ENCODE data around the gene CHTOP.
"Not testable (repeated sequence)": the region's sequence is repeated elsewhere in the genome, so short reads cannot be mapped to it uniquely, and the experiment has no call there.

Gene CHTOP

DNA sequence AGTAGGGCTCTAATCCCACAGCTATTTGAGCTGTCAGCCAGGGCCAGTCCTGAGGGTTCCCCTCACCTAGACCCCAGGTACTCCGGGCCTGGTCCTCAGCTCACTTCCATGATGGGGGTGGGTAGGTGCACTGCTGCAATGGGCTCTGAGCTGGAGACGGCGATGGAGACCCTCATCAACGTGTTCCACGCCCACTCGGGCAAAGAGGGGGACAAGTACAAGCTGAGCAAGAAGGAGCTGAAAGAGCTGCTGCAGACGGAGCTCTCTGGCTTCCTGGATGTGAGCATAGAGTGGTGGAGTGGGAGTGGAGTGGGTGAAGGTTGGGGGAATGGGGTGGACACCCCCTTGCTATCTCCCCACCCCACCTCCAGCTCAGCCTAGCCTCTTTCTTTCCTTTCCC, 3.5 kb upstream of the CHTOP start:
- in situ Hi-C loops (cut with HindIII; ENCODE audit: low sequenced_read_pairs), result no loop called here

DNA sequence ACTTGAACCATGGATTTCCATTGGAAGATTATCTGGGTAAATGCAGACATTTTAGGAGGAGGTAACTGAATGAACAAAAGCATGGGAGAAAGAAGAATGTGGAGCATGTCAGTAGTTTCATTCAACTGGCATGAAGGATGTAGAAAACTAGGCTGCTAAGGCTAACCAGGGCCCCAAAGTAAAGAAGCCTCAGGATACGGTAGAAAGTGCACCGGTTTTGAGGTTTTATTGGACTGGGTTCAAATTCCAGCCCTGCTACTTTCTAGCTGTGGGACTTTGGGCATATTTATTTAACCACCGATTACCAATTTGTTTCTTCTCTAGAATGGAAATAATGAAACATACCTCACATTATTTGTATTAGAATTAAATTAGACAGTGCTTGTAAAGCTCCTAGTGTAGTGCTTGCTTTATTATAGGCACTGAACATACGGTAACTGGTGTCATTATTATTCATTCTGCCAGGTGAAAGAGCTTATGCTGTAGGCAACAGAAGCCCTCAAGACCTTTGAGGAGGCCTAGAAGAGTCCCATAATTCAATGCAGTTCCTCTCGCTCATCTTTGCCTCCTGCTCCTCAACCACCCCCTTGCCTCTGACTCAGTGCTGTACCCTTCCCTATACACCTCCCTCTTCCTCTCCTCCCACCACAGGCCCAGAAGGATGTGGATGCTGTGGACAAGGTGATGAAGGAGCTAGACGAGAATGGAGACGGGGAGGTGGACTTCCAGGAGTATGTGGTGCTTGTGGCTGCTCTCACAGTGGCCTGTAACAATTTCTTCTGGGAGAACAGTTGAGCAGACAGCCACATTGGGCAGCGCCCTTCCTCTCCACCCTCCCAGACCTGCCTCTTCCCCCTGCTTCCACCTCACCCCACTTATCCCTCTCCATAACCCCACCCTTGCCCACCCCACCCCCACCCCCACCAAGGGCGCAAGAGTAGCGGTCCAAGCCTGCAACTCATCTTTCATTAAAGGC, 2.5 kb upstream of the CHTOP start:
- in situ Hi-C loops (cut with HindIII; ENCODE audit: low sequenced_read_pairs), result no loop called here

DNA sequence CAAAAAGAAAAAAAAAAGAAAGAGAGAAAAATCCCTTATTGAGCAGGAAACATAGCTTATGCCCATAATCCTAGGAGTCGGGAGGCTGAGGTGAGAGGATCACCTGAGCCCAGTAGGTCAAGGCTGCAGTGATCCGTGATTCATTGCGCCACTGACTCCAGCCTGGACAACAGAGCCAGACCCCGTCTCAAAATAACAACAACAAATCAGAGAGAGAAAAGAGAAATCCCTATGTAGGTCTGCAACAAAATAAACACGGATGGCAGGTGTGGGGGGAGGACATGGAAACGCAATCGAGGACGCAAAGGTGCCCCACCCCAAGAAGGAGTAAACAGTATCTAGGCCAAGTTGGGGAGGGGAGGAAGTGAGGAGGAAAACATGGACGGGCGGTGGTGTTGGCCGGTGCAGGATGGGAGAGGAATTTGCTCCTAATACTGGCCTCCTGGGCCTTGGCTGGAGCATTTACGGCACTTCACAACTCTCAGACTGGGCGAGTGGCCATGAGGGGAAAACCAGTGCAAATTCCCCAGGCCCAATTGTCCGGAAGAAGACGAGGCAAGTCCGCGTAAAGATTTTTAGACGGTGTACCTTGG, 609 bp upstream of the CHTOP start:
- in situ Hi-C loops (cut with HindIII; ENCODE audit: low sequenced_read_pairs), result no loop called here

DNA sequence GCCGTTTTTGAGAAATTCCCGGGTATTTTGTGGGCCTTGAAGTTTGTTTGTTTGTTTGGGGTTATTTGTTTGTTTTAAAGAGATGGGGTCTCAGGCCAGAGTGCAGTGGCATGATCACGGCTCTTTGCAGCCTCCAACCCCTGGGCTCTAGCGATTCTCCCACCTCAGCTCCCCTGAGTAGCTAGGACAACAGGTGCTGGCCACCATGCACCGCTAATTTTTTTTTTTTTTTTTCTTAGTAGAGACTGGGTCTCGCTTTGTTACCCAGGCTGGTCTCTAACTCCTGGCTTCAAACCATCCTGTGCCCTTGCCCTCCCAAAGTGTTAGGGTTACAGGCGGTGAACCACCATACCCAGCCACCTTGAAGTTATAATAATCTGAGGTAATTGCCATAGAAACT, 2.0 kb downstream of the CHTOP start:
- in situ Hi-C loops (cut with HindIII; ENCODE audit: low sequenced_read_pairs), result no loop called here

DNA sequence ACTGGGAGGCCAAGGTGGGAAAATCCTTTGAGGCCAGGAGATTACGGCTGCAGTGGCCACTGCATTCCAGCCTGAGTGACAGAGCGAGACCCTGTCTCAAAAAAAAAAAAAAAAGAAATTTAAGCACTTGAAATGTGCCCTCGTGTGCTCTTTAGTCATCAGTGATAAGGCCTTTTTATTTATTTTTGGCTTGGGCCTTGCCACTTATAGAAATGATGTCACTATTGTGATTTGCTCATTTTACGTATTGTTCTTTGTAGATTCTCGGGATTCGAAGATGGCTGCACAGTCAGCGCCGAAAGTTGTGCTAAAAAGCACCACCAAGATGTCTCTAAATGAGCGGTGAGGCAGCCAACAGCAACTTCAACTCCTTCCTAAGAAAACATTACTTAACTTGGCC, 2.4 kb downstream of the CHTOP start:
- in situ Hi-C loops (cut with HindIII; ENCODE audit: low sequenced_read_pairs), result no loop called here

DNA sequence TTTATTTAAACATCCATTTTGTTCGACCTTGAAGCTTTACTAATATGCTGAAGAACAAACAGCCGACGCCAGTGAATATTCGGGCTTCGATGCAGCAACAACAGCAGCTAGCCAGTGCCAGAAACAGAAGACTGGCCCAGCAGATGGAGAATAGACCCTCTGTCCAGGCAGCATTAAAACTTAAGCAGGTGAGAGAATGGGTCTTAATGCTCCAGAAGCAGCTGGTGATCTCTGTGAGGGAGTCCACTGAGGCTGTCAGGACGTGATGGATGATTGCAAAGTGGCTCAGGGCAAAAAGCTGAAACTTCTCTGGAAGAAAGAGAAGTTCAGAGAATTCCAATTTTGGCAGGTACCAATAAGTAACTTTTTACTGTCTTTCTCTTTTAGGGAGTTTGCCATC, 4.4 kb downstream of the CHTOP start:
- in situ Hi-C loops (cut with HindIII; ENCODE audit: low sequenced_read_pairs), result no loop called here

DNA sequence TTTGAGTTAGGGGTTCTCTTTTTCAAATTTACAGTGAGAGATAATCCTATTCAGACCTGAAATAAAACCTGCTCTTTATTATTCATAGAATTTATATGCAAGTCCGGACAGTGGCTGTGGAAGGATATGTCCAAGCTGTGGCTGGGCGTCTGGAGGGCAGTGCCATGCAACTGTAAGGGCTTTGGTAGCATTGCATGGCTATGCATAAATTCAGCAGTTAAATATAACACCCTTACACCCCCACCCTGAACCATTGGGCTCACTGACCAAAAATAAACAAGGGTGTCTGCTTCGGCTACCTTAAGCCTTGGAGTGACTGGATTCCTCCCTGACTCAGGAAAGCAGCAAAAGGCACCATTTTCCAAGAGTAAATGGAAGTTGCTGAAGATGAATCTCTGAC, 5.4 kb downstream of the CHTOP start:
- in situ Hi-C loops (cut with HindIII; ENCODE audit: low sequenced_read_pairs), result no loop called here

DNA sequence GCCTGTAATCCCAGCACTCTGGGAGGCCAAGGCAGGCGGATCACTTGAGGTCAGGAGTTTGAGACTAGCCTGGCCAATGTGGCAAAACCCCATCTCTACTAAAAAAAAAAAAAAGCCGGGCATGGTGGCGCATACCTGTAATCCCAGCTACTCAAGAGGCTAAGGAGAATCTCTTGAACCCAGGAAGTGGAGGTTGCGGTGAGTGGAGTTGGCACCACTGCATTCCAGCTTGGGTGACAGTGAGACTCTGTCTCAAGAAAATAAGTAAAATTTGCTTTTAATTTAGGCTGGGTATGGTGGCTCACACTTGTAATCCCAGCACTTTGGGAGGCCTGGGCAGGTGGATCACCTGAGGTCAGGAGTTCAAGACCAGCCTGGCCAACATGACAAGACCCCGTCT, 6.3 kb downstream of the CHTOP start:
- in situ Hi-C loops (cut with HindIII; ENCODE audit: low sequenced_read_pairs), result not testable (repeated sequence)

DNA sequence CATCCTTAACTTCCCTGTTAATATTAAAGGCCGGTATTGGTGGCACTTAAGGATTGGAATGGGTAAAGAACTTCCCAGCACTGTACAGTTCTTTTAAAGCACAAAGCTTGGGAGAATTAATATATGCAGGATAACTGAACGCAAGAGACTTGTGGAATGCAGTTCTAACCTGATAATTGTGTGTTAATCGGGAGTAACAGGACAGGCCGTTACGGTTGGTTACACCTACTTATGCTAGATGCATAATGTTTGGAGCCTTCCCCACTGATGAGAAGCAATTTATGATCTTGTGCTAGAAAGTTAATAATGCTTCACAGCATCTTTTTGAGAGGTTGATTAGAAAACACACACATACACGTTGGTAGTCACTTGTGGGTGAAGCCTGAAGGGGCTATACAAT, 7.0 kb downstream of the CHTOP start:
- in situ Hi-C loops (cut with HindIII; ENCODE audit: low sequenced_read_pairs), result no loop called here

DNA sequence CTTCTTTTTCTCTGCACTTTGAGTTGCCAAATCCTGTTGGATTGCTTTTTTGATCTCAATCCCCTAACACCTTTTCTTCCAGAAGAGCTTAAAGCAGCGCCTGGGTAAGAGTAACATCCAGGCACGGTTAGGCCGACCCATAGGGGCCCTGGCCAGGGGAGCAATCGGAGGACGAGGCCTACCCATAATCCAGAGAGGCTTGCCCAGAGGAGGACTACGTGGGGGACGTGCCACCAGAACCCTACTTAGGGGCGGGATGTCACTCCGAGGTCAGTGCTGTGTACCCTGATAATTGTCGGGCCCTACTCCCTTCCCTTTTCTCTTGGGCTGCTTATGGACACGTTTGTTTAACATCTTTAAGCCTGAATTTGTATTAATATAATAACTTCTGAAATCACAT, 8.3 kb downstream of the CHTOP start:
- in situ Hi-C loops (cut with HindIII; ENCODE audit: low sequenced_read_pairs), result no loop called here

DNA sequence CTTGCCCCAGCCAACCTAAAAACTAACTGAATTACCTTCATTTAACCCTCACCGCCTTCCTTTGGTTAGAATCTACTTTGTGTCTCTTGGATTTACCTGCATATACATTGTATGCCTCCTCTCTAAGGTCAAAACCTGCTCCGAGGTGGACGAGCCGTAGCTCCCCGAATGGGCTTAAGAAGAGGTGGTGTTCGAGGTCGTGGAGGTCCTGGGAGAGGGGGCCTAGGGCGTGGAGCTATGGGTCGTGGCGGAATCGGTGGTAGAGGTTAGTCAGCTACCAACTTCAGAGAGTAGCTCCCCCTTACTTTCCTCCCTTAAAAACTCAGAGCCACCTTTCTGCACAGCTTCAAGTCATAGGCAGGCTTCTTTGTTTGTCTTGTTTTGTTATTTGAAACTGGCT, 9.2 kb downstream of the CHTOP start:
- in situ Hi-C loops (cut with HindIII; ENCODE audit: low sequenced_read_pairs), result no loop called here

DNA sequence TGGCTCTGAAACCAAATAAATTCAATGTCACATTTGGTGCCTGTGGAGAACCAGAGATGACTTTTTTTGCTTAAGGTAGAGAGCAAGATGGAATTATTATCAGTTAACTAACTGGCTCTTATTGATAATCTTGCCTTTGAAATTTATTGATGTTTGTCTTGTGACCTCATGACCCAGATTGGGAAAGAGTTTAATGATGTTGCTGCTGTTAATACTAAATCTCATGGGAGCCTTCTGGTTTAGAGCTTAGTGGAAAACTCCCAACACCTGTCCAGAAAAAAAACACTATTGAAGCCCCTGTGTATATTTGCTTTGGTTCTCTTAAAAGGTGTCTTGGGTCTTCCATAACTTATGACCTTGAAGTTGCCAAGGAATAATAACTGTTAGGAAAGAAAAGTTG, 9.9 kb downstream of the CHTOP start:
- in situ Hi-C loops (cut with HindIII; ENCODE audit: low sequenced_read_pairs), result no loop called here

DNA sequence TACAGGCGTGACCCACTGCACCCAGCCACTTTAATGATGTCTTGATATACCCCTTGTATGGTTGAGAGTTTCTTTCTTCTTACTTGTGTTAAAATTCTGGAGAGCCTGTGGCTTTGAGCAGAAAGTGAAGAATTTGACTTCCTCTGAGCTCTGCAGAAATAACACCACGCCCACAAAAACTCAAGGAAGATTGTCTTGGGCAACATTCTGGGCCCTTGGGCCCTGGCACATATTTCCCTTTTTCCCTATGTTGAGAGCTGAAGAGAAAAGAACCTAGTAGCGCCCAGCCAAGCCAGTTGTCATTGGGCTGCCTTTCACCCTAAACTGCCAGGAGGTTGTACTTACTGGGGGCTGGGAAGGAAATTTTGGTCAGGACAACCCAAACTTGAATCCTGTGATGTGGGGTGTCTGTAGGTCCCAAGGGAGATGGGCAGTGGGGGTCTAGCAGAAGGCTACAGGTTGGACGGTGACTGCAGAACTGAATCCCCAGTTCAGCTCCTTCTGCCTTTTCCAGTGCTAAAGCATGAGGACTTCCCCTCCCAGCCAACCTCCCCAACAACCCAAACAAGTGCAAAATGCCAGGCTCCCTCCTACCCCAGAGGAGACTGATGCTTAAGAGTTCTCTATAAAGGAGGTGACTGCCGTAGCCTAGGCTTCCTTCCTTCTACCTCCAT, 12.9 kb downstream of the CHTOP start:
- in situ Hi-C loops (cut with HindIII; ENCODE audit: low sequenced_read_pairs), result no loop called here

DNA sequence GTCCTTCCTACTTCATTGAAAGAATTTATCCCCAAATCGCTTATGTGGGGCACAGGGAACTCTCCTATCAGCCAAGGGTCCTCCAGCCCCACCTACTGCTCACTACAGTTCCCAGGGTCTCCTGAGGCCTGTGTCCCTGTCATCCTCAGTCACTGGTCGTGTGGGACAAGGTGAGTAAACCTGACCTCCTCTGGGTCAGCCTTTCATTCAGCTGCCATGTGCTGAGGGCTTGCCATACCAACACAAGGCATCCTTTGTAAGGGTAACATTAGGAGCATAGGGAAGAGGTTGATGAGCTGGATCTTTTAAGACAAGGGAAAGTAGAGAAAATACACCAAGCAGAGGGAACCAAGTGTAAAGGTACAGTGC, 13.5 kb downstream of the CHTOP start:
- in situ Hi-C loops (cut with HindIII; ENCODE audit: low sequenced_read_pairs), result no loop called here

DNA sequence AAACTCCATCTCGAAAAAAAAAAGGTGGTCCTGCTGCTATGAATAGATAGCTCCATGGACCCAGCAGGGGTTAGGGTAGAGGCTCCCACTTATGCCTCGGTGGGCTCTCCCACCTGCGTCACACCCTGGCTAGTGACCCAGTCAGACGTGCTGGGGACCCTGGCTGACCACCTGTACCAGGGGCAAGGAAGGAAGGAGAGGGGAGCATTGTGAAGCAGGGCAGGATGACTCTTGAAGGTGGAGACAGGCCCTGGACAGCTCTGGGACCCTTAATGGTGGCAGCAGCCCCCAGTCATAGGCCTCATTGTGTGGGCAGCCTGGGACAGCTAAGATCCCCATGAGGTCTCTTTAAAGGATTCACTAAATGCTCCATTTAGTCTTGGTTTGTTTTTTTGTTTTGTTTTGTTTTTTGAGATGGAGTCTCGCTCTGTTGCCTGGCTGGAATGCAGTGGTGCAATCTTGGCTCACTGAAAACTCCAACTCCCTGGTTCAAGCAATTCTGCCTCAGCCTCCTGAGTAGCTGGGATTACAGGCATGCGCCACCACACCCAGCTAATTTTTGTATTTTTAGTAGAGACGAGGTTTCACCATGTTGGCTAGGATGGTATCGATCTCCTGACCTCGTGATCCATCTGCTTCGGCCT, 14.3 kb downstream of the CHTOP start:
- in situ Hi-C loops (cut with HindIII; ENCODE audit: low sequenced_read_pairs), result no loop called here

DNA sequence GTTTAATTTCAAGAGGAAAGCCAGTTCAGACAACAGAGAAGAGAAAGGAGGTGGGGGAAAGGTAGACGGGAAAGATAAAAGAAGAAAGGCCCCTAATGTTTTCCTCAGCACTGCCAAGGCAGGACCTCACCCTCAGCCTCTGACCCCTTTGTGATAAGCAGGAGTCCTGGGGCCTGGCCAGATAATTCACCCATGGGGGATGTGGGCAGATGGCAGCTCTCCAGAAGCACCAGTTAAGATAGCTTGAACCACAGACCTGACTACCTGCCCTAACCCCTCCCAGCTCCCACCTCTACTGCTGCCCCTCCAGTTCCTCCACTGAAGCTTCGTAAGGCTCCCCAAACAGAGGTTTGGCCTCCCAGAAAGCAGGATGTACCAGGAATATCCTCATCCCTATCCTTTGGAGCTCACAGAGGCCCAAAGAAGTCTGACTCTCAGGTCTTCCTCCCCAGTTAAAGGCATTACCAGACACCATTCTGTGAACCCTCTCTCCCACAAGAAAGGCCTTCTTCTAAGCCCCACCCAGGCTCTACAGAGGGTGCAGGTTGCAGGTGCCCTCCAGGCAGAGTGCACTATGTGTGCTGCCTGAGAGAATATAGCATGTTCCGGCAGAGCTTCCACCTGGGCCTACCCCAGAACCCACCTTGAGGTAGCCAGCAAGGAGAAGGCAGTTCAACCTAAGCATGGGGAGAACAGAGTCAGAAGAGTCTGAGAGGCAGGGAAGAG, 15.4 kb downstream of the CHTOP start:
- in situ Hi-C loops (cut with HindIII; ENCODE audit: low sequenced_read_pairs), result no loop called here

DNA sequence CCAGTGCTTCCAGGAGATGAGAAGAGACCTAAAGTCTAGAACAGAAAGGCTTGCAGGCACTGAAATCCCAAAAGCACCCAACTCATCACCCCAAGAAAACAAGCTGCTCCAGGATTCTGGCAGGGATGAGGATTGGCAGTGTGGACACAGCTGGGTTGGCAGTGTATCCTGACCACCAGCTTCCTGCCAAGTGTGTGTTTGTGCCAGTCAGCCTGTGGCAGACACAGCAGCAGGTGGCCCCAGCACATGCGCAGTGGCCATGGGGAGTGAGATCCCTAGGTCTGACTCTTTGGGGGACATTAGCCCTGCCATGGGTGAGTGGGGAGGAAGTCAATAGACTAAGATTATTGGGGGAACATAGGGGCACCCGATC, 16.0 kb downstream of the CHTOP start:
- in situ Hi-C loops (cut with HindIII; ENCODE audit: low sequenced_read_pairs), result no loop called here

DNA sequence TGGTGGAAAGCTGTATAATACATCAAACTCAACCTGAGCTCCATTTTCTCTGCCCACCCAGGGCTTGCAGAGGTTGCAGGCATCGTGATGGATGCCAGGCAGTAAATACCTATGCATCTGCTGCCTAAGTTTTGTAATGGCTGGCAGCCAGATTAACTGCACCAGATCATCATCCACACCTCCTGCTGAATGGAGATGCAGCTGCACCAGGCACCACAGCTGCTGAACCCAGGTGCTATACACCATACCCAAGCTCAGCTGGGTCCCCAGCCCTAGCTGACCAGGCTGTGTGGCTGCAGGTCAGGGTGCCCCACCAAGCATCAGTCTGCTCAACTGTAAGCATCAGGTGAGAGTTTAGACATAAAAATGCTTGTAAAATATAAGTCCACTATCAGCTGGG, 17.9 kb downstream of the CHTOP start:
- in situ Hi-C loops (cut with HindIII; ENCODE audit: low sequenced_read_pairs), result no loop called here

DNA sequence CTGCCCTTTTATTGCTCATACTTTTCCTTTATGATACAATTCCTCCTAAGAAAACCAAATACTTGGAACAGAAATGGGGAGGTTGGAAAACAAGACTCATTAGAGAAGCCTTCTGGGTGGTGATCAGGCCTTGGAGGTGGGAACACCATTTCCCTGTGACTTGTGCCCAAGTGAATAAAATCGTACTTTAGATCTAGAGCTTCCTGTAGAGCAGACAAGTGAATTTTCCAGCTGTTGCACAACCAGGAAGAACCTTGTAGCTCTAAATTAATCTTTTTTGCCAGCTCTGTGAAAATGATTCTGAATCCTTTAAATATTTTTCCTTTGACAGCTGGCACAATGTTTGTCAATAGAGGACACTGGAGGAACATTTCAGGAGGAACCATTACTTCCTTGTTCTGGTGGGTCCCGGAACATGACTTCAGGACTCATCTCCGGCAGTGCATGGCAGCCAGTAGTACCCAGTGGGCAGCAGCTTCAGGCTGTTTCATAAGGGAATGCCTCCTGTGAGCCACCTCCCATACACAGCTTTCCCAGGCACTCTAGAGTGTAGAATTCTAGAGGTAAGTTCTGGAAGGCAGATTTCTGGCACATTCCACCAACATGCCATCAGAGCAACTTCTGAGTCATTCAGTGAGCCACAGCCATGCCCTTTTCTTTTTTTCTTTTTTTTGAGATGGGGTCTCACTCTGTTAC, 19.1 kb downstream of the CHTOP start:
- in situ Hi-C loops (cut with HindIII; ENCODE audit: low sequenced_read_pairs), result no loop called here

DNA sequence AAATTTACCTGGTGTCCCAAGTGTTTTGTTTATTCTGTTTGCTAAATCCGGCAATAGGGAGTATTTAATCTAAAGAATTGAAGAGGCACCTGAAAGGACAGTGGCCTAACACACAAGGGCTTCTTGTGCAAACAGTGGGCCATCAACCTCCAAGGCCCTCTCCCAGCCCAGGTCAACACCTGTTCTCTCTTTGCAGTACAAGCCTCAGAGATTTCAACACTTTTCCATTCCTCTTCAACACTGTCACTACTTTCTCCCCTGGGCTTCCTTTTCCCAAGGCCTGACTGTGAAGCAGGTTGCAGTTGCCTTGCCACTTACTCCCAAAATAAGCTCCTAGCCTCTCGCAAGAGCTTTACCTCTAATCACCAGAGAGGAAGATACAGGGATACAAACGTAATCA, 21.5 kb downstream of the CHTOP start:
- in situ Hi-C loops (cut with HindIII; ENCODE audit: low sequenced_read_pairs), result no loop called here

Data from DLD1 (cell line).